ENCODE results near the gene THOC1. TPM values are rescaled to one million over a fixed set of nuclear protein-coding genes. Genes with fewer than 3 reads are reported as not detected.

The THOC1 gene
- total and polyA plus RNA-seq, 2 donors (not counting 3 experiments of a cell fraction or from before 2014, with no cell fraction given): 12.0 to 50.5 TPM

DNA sequence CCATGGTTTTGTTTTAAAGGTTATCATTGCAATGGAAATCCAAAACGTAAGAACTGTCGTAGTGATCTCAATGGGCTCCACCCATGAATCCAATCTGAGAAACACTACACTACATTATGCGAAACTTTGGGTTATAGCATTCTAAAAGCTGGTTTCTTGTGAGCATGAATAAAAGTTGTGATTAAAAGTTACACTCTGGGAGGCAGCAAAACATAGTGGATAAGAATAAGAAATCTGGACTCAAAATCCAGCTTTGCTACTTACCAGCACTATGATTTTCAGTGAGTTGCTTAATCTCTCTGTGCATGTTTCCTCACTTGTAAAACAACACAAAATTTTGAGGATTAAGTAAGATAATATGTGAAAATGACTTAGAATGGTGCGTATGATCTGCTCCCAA lies 25.7 kb upstream of the THOC1 start:
- FAIRE-seq (no peak), DNase-seq (ENCODE audit: low read depth, low spot score) (peak; percentile 33)
- H3K9ac ChIP-seq (replicated peaks; ENCODE audit: extremely low read depth, insufficient read depth, low read length): no peak overlapping the region
- no peak overlapping the region for H2AFZ ChIP-seq (ENCODE audit: low read depth, low read length)
- ChIA-PET CTCF (interaction anchor here (0.9 to 3.7 kb wide), 19 partner anchors 10 to 545 kb away, joined by 3 to 82 read pairs (median 5); no protein-coding TSS in a partner anchor), POLR2A (no interaction called here)
- no peak overlapping the region for H3K4me3 ChIP-seq (replicated peaks in 1 of 3; ENCODE audit: insufficient read depth in 1 of 3, low read depth in 1 of 3, low read length in 3 of 3)
- no TSS peak for BruUV-seq (replicated peaks)
- dilution Hi-C loops (cut with MboI; ENCODE audit: extremely low pct_ligation_motif_present, low sequenced_read_pairs) (no loop called here), intact Hi-C loops (cut with micrococcal nuclease) (no loop called here)
- no peaks in the 10 kb centered on the region for H3K9me3 ChIP-seq (replicated peaks; ENCODE audit: control insufficient read depth, insufficient read depth, low read length)
- H3K27me3 ChIP-seq (ENCODE audit: control insufficient read depth in 2 of 2, insufficient read depth in 2 of 2, low read length in 2 of 2): no peaks in the 10 kb centered on the region
- H3K36me3 ChIP-seq (ENCODE audit: control insufficient read depth in 2 of 2, extremely low read depth in 1 of 2, insufficient read depth in 2 of 2, low read length in 2 of 2): no peaks in the 10 kb centered on the region
- TF ChIP-seq FOS (IDR thresholded peaks at IDR 0.05; ENCODE audit: borderline replicate concordance, insufficient read depth, low read length) (no peak), MYC (IDR thresholded peaks at IDR 0.05; ENCODE audit: low read depth, low read length) (no peak), POLR2A (IDR thresholded peaks at IDR 0.05; ENCODE audit: low read depth, low read length) (no peak), GATA2 (IDR thresholded peaks at IDR 0.05; ENCODE audit: insufficient read depth, insufficient read length, low read depth, low read length) (no peak), EZH2 (IDR thresholded peaks at IDR 0.05; ENCODE audit: borderline replicate concordance, low read depth, low read length, severe bottlenecking) (no peak), POLR2AphosphoS5 (IDR thresholded peaks at IDR 0.05; ENCODE audit: insufficient read depth, low read depth, low read length) (no peak), JUN (IDR thresholded peaks at IDR 0.05; ENCODE audit: borderline replicate concordance, insufficient read depth, insufficient read length, low read depth) (no peak)
- TF ChIP-seq, protein P1, sequence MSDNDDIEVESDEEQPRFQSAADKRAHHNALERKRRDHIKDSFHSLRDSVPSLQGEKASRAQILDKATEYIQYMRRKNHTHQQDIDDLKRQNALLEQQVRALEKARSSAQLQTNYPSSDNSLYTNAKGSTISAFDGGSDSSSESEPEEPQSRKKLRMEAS (IDR thresholded peaks at IDR 0.05; ENCODE audit: insufficient read depth, insufficient read length): no peak
- TF ChIP-seq, protein P2, sequence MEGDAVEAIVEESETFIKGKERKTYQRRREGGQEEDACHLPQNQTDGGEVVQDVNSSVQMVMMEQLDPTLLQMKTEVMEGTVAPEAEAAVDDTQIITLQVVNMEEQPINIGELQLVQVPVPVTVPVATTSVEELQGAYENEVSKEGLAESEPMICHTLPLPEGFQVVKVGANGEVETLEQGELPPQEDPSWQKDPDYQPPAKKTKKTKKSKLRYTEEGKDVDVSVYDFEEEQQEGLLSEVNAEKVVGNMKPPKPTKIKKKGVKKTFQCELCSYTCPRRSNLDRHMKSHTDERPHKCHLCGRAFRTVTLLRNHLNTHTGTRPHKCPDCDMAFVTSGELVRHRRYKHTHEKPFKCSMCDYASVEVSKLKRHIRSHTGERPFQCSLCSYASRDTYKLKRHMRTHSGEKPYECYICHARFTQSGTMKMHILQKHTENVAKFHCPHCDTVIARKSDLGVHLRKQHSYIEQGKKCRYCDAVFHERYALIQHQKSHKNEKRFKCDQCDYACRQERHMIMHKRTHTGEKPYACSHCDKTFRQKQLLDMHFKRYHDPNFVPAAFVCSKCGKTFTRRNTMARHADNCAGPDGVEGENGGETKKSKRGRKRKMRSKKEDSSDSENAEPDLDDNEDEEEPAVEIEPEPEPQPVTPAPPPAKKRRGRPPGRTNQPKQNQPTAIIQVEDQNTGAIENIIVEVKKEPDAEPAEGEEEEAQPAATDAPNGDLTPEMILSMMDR (IDR thresholded peaks at IDR 0.05; ENCODE audit: extremely low read depth in 1 of 2, insufficient read depth in 1 of 2, low read depth in 1 of 2, low read length in 2 of 2): no peak
- no peak overlapping the region for H3K27ac ChIP-seq (ENCODE audit: insufficient read depth, low read depth, low read length)
- H3K4me2 ChIP-seq (ENCODE audit: insufficient read depth, low read length): no peak overlapping the region
- H3K4me1 ChIP-seq (ENCODE audit: control insufficient read depth, extremely low read depth, insufficient read depth, low read length): peaks cover 11% of the 10 kb centered on the region
- H4K20me1 ChIP-seq (replicated peaks; ENCODE audit: control insufficient read depth, extremely low read depth, insufficient read depth, low read length): no peaks in the 10 kb centered on the region
- H3K9me1 ChIP-seq (replicated peaks; ENCODE audit: control insufficient read depth, extremely low read depth, insufficient read depth, low read length): no peaks in the 10 kb centered on the region
- H3K79me2 ChIP-seq (ENCODE audit: control insufficient read depth, insufficient read depth, low read length): no peaks in the 10 kb centered on the region
